Left kidney (tissue), 2 donors: ENCODE data around the gene BANK1. TPM values are rescaled to one million over a fixed set of nuclear protein-coding genes. Genes with fewer than 3 reads are reported as not detected.
"Not testable (repeated sequence)": the region's sequence is repeated elsewhere in the genome, so short reads cannot be mapped to it uniquely, and the experiment has no call there.

Experiments used
- DNase-seq: peaks from one replicate; pipeline ENCODE4 v3.0.0-alpha.2; 2013
- polyA plus RNA-seq: library from polyadenylated mRNA; unstranded; fragments of 120-200 nt; gene quantifications from one replicate; pipeline ENCODE4 v1.2.1, GENCODE V29; 2013; ENCODE audit not compliant: insufficient read length

The BANK1 gene
- polyA plus RNA-seq, 1 donor: 2.8 TPM

DNA sequence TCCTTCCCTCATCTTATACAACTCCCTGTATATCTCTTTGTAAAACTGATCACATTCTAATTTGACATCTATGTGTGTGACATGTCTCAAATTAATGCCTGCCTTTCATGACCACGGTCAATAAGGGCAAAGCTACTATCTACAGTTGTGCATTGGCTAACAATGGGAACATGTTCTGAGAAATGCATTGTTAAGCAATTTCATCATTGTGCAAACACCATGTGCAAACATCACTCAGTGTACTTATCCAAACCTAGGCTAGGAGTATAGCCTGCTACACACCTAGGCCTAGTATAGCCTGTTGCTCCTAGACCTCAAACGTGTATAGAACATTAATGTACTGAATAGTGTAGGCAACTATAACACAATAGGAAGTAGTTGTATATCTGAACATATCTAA is 95.0 kb downstream of the BANK1 start:
- DNase-seq: no peak

DNA sequence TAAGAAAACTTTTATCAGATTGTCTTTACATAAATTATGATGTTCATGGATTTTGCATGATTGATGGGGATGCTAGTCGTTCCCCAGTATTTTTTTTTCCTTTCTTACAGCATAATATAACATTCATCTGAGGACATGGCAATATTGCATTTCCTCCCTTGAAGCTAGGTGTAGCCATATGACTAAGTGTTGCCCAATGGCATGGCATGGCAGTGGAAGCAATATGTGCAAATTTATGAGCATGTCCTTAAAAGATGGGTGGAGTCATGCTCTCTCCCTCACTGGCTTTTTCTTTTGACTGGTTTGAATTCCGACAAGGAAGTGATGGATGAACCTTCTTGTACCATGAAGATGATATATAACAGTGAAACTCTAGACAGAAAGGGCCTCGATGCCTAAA is 96.3 kb downstream of the BANK1 start:
- DNase-seq: no peak

DNA sequence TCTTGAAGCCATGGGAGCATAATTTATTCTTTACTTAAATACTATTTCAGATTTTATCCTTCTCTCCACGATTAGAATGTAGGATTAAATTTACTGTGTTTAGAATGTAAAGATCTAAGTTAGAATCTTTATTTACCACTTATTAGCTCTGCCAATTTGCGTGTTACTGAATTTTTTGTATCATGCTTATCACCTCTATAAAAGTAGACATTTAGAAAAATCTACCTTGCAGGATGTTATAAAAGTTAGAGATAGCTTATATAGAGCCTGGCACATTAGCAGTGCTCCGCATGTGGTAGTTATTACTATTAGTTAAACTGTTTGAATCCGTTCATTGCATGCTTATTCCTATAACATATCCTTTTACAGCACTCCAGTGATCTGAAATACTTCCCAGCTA is 97.9 kb downstream of the BANK1 start:
- no peak for DNase-seq

DNA sequence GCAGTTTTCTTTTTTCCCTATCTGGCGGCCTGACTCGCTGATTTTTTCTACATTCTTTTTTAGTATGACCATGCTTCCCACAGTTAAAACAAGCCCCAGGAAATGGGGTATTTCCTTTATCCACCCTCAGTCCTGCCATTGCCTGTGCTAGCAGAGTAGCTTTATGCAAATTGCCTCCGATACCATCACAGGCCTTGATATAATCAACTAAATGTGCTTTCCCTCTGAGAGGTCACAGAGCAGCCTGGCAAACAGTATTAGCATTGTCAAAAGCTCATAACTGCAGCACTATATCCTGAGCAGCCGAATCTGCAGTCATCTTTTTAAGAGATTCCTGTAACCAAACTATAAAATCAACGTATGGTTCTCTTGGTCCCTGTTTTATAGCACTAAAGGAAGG is 115.0 kb downstream of the BANK1 start:
- not testable (repeated sequence) for DNase-seq

DNA sequence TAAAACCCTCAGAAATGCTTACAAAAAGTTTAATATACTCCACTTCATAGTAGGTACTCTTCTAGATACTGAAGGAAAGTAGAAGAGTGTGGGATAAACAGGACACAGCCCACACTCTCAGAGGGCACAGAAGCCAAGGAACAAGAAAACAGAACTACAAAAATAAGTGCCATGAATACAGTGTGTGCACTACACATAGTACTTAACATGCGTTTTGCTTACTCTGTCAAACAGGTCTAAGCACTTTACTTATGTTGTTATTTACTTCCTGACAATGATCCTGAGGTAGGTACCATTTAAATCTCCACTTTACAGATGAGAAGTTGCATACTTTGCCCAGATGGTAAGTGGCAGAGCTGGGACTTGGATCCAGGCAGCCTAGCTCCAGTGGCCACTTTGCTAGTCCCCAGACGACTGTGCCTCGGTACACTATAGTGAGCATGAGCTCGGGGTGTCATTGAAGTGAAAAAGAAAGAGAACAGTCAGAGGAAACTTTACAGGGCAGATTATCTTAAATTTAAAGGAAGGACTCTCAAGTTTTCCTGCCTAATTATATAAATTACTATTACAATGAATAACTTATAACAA is 120.3 kb downstream of the BANK1 start:
- DNase-seq: no peak

DNA sequence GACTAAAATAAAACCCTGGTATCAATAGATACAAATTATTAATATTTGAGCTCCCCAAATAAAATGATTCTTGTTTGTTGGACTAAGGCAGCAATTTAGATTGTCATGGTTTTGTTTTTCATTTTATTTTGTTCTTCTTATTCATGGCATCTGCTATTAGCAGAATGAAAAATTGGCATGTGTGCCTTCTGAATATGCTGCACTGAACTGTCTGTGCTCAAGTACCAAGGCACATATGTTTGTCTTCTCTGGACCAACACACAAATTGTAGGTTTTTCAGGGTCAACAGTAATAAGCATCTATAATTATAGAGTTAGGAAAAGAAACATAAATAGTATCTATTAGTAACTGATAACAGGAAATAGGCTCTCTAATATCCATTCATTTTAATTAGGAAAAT is 121.1 kb downstream of the BANK1 start:
- no peak for DNase-seq

DNA sequence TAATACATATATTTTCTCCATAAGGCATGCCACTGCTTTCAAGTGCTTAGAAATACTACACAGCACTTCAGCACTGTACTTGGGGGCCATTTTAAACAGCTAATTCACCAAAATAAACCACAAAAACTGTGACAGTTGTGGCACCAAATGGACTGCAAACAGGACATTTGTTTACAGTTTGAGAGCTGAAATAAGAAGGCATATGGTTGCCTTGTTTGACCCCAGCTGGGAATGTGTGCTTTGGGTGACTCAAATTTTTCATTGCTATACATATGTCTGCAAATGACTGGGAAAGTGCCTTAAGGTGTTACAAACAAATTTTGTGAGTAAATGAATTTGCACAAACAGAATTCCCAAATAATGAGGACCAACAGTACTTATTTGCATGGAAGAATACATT is 124.2 kb downstream of the BANK1 start:
- DNase-seq: no peak

DNA sequence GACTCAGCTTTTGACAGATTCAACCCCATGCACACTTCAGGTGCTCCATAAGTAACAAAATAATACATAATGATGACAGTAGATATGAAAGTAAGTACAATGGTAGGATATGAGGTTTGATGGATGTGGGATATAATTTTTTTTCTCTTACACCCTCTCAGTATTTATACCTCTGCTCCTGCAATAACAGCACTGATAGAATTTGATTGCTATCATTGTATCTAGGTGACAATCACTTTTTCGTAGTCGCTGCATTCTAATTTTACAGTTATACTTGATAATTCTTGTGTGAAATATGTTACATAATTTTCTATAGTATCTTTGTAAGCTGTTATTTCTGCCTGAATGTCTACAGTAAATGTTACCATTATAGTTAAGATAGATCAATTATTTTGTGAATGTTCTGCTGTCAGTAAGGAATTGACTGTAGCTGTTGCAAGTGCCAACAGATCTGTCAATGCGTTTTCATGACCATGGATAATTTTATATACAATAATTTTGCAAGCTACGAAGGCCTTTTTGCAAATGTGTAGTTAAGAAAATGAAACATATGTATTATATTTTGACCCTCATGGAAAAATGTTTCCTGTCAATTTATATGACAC is 128.9 kb downstream of the BANK1 start:
- no peak for DNase-seq

DNA sequence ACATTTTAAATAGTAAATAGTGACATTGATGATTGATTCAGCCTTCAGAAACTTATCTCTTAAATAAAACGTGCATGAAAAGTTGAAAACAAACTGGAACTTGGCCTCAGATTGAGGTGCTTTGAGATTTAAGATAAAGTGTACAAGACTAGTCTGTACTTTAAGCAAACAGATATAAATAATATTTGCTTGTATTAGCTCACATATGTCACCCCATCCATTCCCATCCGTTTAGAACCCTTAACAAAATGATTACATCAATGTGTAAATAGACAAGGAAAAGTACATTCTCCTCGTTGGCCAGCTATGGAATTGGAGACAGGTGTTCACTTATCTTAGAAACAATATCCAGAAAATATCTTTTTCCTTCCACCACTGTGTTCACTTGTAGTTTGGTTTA is 130.8 kb downstream of the BANK1 start:
- no peak for DNase-seq

DNA sequence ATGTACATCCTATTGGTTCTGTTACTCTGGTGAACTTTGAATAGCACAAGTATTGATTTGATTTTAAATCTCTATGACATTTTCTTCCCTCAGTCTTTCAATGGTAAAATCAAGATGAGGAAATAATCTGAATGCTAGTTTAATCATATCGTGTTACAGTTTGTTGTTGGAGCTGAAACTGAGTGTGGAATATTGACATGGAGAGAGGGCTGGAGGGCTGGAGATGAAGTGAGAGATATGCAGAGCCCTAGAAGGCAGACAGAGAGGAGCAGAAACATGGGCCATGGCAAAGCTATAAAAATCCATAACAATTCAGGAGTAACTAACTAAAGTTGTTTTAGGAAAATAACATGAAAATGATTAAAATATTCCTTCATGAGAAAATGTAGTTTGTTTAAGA is 141.1 kb downstream of the BANK1 start:
- no peak for DNase-seq

DNA sequence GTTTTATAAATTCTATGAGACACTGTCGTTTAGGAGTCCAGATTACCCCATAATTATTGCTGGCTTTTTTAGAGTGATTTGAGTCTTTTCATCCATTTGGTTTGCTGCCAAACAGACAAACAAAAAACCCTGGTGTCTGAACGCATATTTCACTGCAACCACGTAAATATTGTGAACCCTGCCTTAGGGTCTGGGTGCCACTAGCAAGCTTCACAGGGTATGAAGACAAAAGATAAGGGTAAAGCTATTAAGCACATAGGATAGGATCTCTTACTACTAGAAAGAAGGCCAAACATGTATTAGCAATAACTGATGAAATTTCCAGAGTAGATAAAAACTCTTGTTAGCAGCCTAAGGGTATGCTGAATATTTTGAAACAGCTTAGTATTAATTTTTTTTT is 143.3 kb downstream of the BANK1 start:
- DNase-seq: no peak

DNA sequence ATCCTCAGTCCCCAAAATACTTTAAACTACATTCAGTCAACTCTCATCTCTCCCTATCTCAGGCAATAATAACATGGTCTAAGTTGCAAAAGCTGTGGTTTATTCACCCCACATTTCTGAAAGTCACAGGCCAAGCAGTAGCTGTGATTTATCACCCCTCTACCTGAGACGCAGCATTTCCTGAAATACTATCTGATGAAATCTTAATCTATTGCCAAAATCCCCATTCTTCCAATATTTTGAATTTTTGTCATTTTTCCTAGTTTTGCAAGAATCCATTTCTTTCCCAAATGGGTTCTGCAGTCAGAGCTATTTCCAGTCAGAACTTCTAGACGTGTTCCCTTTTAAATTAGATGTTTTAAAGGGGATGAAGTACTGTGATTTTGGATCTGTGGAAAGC is 148.3 kb downstream of the BANK1 start:
- DNase-seq: no peak

DNA sequence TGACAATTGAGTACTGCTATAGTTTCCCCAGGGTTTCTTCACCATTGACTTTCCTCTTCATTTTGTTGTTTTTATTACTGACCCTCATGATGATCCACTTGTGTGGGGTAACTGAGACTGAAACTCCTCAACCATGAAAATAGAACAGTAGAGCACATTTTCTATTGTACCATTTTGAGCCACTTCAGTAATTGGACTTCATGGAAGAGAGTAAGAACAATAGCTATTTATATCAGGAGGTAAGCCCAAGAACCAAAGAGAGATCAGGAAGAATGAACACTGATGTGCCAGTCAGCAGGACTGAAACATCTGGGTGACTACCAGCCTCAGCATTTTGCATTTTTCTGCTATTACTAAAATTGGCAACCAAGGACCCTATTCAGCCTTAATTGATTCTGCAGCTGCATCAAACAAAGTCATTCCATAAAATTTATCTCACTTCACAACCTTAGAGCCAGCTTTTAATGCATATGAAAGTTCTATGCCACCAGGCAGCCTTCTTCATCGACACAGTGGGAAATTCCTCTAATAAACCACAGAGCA is 151.4 kb downstream of the BANK1 start:
- DNase-seq: no peak

DNA sequence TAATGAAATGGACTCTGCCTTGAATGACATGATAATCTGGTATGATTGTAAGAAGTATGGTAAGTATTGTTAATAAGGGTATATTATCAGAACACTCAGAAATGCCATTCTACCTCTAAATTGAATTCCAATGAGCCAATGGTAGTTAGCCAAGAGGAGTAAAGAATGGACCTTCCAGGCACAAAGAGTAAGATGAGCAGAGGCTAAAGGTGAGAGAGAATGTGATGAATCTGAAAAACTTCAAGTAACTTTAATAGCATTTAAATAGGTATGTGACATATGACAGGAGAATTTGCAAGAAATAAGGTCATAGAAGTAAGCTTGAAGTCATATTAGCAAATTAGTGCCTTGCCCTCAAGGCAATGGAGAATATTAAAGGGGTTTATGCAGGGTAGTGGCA is 152.4 kb downstream of the BANK1 start:
- no peak for DNase-seq

DNA sequence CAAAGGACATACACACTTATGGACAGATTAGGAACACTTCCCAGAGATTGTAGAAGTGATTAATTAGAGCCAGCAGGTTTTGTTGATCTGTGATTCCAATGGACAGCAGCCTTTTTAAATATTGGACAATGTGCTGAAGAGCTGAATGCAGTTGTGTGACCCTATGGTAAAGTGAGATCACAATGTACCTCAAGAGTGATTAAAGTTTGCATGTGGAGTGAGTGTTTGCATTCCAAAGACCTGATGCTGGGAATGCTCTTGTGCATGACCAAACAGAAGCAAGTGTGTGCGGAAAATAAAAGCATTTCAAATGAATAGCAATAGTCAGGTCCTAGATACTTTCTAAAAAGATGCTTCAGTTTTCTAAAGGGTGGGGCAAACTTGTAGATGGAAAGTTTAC is 154.1 kb downstream of the BANK1 start:
- DNase-seq: no peak

DNA sequence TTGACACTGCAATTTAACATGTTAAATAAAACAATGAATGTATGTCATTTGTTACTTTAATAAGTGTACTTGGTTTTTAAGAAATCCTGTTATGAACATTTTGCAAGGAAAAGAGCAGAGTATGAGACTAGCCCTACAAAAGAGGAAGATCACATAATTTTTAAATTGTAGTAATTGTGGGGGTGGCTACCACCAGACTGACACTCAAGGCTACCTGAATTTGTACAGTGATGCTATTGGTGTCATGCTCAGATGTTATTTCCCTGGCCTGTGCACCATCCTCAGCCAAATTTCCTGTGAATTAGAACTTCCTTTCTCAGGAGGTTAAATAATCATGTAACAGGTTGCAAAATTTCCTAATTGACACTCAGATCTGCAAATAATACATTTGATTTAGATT is 157.5 kb downstream of the BANK1 start:
- DNase-seq: no peak

DNA sequence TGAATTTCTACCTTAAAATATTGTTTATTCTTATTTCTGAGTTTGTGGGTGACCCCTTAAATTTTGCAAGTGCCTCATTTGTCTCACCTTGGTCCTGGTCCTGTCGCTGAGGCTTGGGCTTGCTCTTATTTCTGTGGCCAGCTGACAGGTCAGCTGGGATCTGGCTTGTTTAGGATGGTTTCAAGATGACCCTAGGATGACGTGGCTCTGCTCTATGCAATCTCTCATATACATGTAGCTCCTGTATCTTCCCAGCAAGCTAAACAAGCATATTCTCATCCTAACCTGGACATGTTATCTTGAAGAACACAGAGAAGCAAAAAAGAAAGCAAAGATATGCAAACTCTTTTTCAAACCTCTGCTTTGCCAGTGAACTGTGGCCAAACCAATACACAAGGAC is 158.4 kb downstream of the BANK1 start:
- DNase-seq: no peak

DNA sequence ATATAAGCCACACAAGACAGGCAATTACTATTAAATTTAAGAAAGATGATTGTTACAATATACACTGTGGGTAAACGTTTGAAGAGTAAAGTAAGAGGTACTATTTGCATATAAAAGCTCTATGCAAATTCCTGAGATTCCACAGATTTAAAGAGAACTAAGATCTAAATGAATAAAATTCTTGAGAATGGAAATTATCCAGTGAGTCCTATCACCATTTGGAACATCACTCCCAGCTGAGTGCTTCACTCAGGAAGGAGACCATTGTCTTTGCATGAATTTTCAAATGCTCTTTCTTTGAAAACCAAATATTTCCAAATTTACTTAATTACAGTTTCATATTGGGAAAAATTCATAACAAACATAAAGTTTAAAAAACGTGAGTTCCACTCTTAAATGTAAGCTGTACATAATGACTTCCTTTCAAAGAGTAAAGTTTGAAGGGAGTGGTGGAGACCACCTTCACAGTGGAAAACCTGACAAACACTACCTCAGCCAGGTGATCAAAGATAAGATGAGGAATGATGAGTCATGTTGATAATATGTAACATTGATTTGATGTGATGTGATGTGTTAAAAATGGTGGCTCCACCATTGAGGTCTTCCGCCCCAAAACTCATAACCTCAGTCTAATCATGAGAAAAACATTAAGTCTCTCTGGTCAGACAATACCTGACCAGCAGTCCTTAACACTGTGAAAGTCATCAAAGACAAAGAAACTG is 159.9 kb downstream of the BANK1 start:
- DNase-seq: no peak

DNA sequence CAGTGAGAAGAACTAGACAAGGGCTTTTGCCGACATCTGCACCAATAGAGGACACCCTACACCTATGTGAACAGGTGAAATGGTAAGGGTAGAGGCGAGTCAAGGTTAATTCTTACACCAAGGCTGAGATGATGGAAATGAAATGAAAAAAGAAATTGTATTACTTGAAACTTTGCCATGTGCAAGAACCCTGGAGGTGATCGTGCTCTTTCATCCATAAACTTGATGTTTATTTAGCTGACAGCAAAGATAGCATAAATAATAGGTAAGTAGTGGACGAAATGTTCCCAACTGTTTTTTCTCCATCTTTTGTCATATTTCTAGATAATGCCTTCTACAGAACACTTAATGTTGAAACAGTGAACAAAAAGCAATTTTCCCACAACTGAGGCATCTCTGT is 162.5 kb downstream of the BANK1 start:
- DNase-seq: no peak

DNA sequence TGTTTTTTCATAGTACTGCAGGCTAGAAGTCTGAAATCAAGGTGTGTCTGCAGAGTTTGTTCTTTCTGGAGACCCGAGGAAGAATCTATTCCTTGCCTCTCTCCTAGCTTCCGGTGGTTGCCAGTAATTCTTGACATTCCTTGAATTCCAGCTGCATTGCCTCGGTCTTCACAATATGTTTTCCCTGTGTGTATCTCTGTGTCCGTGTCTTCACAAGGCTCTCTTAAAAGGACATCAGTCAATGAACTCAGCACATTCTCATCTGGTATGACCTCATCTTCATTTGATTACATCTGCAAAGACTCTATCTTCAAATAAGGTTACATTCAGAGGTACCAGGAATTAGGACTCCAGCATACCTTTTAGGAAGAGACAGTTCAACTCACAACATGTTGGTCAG is 163.4 kb downstream of the BANK1 start:
- DNase-seq: no peak

DNA sequence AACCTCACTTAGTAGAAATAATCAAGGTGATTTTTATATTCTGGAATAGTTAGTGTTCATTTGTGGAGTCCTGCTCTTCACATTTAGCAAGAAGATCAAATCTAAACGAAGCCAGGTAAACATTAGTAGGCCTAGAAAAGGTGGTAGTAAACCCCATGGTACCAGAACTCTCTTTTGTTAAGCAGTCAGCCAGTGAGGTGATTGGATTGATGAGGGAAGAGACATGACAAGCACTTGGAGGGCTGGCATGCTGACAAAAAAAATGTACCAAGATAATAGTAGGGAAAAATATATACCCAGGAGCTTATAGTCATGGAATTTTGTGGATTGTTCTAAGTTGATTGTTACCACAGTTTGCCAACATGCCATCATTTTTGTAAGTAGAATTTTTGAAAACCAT is 163.8 kb downstream of the BANK1 start:
- no peak for DNase-seq

DNA sequence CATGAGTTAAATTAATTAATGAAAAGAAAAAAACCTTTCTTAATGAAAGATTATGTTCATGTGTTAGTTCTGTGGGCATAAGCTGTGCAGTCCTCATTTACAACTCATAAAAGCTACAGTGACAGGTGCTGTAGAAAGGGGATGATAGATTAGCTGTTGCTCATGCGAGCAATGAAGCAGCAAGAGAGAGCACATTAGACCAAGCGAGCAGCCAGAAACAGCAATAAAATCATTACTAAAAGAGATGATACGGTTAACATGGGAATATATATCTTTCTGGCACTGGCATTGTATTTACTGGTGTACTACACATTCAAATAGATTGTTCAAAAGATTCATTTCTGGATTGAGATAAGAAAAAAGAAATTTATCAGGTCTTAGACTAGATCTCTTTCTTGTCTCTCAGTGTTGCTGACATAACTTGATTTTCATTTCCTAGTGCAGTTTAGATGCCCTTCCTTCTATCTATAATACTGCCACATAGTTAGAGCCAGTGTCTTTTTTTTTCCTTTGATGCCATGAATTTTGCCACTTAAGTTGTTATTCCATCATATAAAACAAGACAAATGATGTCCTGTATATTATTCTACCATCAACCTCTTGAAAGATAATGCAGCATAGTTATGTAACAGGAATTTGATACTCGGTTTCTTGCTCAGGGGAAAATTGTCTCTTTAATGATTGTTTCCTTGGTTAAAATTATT is 164.6 kb downstream of the BANK1 start:
- DNase-seq: no peak
